IPS DF 6.9 (cell line): ENCODE results near the gene ADI1.

Experiments
- DNase-seq: peaks from one replicate; pipeline ENCODE4 v3.0.0-alpha.2; 2013; ENCODE audit warnings: low read depth, low spot score
- H3K27ac ChIP-seq: one replicate; pipeline ENCODE4 v1.5.1; 2013; ENCODE audit warnings: low read length, control low read depth
- H3K27me3 ChIP-seq: 2 replicates; pipeline ENCODE4 v1.6.1; 2013; ENCODE audit warnings: mild to moderate bottlenecking, low read length; ENCODE audit not compliant: control insufficient read depth, insufficient read depth
- H3K36me3 ChIP-seq: 2 replicates; pipeline ENCODE4 v1.6.1; 2013; ENCODE audit warnings: low read length; ENCODE audit not compliant: control insufficient read depth, insufficient read depth
- H3K4me1 ChIP-seq: 2 replicates; pipeline ENCODE4 v1.6.1; 2013; ENCODE audit warnings: low read length; ENCODE audit not compliant: control insufficient read depth, insufficient read depth
- H3K4me3 ChIP-seq: 2 replicates; pipeline ENCODE4 v1.5.1; 2013; ENCODE audit warnings: mild to moderate bottlenecking, low read length
- H3K9me3 ChIP-seq: 2 replicates; pipeline ENCODE4 v1.6.1; 2013; ENCODE audit warnings: low read length, inconsistent platforms; ENCODE audit not compliant: control insufficient read depth, insufficient read depth
- WGBS: extraction: QIAGEN DNeasy Blood & Tissue Kit; methylation state at CpG from one replicate; pipeline ENCODE4 v1.1.7; 2013; ENCODE audit warnings: mixed read lengths, missing lambda C conversion rate; ENCODE audit not compliant: insufficient read length, insufficient coverage; 5-methylcytosine and 5-hydroxymethylcytosine counted together

Gene ADI1

DNA sequence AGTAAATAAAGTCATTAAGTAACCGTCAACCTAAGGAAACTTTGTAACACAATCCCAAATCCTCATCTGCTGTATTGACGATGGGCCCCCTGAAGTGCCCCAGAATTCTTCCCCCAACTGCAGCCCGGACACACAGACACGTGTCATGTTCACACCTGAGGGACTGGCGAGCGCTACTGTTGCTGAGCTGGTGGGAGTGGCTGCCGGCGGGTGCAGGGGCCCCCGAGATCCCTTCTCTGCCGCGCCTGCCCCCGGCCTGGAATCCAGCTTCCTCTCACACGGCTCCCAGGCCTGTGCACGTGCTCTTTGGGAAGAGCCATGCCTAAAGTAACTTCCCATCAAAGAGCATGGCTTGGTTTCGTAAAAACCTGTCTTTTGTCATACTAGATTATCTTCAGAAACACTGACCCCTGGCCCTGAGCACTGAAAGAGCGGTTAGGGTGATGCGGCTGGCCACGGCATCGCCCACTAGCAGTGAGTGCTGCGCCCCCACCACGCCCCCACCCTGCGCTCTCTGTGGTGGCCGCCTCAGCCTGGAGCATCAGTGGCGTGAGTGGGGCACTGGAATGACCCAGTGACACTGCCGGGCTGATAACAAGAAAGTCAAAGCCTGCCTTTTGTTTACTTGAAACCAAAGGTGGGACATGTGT, 56.0 kb downstream of the ADI1 start:
- no CpG with 5 or more reads among the region's 25 CpGs for WGBS
- DNase-seq = no peak
- H3K4me3 ChIP-seq = no peak overlapping the region

DNA sequence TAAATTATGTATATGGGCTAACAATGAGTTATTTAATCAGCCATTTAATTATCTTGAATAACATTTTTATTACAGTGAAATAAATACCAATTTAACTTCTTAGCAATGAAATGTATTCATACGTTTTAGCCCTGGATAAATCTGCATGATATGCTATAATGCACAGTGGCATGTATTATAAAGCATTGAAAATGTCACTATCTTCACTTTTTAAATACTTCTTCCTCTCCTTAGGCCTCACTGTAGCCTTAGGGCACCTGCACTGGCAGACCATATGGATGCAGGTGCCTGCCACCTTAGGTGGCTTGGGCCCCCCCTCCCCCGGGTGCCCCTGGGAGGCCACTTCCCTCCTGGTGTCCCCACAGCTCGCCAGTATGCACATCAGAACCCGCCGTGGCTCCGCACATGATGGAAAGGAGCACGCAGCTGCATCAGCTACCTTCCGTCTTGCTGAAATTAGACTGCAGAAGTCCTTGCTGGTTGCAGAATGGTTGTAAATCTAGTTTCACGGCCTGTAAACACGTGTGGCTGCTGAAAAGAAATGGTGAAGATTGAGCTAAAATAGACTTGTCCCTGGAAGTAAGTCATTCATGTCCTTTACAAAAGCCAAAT, 56.7 kb downstream of the ADI1 start:
- Histone ChIP-seq H3K36me3 (peaks cover 4% of the 10 kb centered on the region), H3K27ac (no peak overlapping the region)

More for the DNA sequence above, 56.0 kb downstream of the ADI1 start:
- Histone ChIP-seq H3K27me3 (no peaks in the 10 kb centered on the region), H3K4me1 (peaks cover 2% of the 10 kb centered on the region; the same call in 1 of the 2 replicates), H3K9me3 (no peaks in the 10 kb centered on the region), H3K27ac (no peak overlapping the region), H3K36me3 (peaks cover 2% of the 10 kb centered on the region; the same call in 1 of the 2 replicates)

DNA sequence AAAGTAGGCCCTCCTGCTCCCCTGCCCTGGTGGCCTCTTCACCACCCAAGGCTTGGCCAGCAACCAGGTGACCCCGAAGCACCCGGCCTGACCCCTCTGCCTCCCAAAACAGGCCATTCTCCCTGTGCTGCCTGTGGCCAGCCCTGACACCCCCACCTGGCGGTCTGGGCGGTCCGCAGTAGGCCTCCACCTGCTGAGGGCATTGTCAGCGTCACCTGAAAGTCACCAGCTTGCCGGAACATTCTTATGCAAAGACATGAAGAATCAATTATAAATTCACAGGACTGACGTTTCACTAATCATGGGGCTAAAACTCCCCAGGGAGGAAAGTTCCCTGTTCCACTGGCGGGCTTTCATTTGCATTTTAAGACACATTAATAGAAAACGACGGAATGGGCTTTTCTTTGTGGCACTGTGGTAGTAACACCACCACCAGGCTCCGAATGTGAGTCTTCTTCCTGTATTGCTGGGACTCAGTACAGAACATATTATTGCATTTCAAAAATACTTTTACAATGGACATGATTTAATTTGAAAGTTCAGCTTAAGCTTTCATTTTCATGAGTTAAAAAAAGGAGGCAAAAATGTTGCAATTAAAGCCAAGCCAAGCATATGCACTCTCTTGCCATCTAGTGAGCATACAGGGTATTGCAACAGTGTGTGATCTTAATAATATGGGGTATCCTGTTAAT, 57.4 kb downstream of the ADI1 start:
- WGBS = no CpG with 5 or more reads among the region's 12 CpGs
- H3K4me3 ChIP-seq = no peak overlapping the region
- no peaks in the 10 kb centered on the region for H3K27me3 ChIP-seq
- H3K4me1 ChIP-seq = peaks cover 2% of the 10 kb centered on the region; the same call in 1 of the 2 replicates
- H3K36me3 ChIP-seq = peaks cover 6% of the 10 kb centered on the region
- H3K27ac ChIP-seq = no peak overlapping the region
- no peak for DNase-seq
- no peaks in the 10 kb centered on the region for H3K9me3 ChIP-seq

More for the DNA sequence above, 56.7 kb downstream of the ADI1 start:
- Histone ChIP-seq H3K4me1 (peaks cover 2% of the 10 kb centered on the region; the same call in 1 of the 2 replicates), H3K4me3 (no peak overlapping the region), H3K27me3 (no peaks in the 10 kb centered on the region), H3K9me3 (no peaks in the 10 kb centered on the region)
- no CpG with 5 or more reads among the region's 10 CpGs for WGBS
- no peak for DNase-seq

DNA sequence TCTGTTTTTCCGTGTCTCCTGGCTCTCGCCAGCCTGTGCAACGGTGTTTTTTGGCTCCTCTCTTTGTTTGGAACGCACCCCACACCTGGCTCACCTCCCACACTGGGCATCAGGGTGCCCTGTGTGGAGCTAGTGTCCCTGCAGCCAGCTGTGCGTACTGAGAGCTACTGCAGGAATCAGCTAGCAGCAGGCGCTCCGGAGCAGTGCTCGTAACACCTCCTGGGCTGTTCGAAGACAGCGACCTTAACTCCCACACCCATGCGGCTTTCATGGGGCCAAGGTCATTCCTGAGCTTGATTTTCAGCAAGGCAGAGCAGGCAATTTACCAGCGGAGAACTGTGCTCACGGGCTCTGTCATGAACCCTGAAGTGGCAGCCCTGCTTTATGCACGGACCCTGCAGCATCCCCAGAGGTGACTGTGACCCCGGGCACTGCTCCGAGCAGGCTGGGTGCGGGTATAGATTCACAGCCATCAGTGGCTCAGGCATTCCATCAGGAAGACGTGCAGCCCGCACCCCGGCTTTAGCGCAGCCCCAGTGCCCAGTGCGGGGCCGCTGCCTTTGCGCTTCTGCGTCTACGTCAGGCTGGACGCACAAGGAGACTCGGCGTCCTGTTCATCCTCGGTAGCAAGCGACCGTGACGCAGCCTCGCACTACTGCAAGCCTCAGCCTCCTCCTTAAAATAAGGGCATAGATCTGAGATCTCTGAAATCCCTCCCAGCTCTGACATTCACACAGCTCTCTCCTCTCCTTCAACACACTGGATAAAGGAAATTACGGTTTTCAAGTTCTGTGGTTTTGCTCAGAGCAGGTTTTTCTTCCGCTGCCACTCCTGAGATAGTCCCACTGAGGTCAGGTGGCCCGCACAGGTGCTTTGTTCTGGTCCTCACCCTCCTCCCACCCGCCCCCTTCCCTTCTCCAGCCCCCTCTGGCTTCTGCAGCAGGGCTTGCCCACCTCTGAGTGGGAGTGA, 58.2 kb downstream of the ADI1 start:
- Histone ChIP-seq H3K4me1 (peaks cover 2% of the 10 kb centered on the region; the same call in 1 of the 2 replicates), H3K9me3 (no peaks in the 10 kb centered on the region), H3K36me3 (peaks cover 6% of the 10 kb centered on the region), H3K27me3 (no peaks in the 10 kb centered on the region), H3K27ac (no peak overlapping the region), H3K4me3 (no peak overlapping the region)
- WGBS = no CpG with 5 or more reads among the region's 38 CpGs
- DNase-seq = no peak

DNA sequence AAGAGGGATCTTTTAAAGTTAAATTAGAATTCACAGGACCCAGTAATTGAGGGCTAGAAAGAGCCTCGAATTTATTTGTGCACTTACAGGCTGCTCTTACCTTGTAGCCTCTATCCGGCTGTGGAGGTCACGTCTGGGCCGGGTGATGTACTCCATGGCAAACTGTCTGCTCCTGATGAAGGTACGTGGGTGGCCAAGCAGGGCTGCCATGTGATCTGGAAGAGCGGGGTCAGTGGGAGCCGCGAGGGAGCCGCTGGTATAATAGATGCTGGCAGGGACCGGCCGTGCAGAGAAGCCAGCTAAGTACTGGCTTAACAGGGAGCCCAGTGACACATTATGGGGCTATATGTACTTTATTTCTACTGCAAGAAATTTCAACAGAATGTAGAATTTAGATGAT, 59.2 kb downstream of the ADI1 start:
- WGBS = no CpG with 5 or more reads among the region's 11 CpGs
- no peak for DNase-seq
- no peaks in the 10 kb centered on the region for H3K27me3 ChIP-seq
- H3K9me3 ChIP-seq = no peaks in the 10 kb centered on the region
- H3K36me3 ChIP-seq = peaks cover 6% of the 10 kb centered on the region
- H3K4me3 ChIP-seq = no peak overlapping the region
- no peak overlapping the region for H3K27ac ChIP-seq
- peaks cover 2% of the 10 kb centered on the region; the same call in 1 of the 2 replicates for H3K4me1 ChIP-seq

DNA sequence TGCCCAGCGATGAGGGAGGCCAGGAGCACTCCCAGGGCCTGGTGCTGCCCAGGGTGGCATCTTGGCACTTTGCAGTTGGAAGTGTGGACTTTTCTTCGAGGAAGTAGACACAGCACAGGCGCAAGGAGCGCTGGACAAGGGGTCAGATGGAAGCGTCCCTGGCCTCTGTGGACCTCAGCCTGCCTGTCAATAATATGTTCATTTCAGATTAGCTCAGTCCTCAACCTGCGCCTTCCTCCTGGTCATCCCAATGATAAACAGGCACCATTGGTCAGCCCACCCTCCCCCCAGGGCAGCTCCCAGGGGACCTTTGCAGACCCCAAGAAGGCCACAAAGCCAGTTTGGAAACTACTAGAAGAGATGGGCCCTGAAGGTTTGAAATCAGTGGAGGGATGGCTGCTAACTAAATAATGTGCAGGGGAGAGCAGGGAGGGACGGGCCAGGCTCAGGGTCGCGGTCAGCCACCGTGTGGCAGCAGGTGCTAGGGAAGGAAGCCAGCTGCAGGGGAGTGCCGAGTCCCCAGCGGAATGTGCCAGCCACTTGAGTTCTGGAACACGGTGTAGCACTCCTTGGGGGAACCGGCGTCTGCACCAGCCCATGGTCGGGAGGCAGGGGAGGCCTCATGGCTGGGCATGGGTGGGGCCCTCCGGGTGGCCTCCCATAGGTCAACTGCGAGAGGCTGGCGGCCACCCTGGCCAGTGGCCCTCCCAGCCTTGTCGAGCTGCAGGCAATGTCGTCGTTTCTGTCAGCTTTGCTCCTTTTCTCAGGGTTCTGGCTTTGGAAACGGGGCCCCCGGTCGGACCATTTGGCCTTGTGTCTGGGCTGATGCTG, 59.9 kb downstream of the ADI1 start:
- Histone ChIP-seq H3K4me3 (no peak overlapping the region), H3K36me3 (peaks cover 6% of the 10 kb centered on the region; the same call in 1 of the 2 replicates), H3K27me3 (no peaks in the 10 kb centered on the region), H3K27ac (no peak overlapping the region), H3K9me3 (no peaks in the 10 kb centered on the region), H3K4me1 (peaks cover 2% of the 10 kb centered on the region; the same call in 1 of the 2 replicates)
- no CpG with 5 or more reads among the region's 25 CpGs for WGBS
- no peak for DNase-seq

DNA sequence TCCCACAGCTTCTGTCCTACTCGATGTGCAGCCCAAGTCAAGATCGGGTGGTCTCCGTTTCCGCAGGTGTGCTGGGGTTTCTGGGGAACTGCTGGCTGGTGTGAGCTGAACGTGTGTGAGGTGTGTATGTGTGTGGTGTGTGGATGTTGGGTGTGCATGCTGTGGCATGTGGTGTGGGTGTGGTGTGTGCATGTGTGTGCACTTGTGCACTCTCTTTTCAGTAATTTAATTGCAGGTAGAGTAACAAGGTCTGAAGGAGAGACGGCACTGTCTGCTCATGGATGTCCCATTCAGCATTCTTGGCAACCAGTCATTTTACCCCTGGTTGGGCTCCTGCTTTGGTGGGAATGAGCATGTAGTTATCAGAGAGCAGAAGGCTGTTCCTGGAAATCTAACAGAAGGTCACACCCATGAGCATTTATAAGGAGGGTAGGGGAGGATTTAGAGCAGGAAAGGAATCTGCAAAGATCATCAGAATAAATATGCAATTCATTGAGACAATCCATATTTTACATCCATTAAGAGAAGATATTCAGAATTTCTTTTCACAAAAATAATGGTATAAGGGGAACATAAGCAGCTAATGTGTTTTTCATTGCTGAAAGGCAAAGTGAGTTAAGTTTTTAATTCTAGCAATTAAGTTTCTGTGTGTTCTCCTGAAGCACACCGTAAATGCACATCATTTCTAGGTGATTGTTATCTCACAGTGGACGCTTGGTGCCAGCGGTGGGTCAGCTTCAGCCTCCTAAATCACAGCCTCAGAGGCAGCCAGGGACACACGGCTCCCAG, 60.7 kb downstream of the ADI1 start:
- no peak for DNase-seq
- peaks cover 2% of the 10 kb centered on the region; the same call in 1 of the 2 replicates for H3K4me1 ChIP-seq
- no peaks in the 10 kb centered on the region for H3K27me3 ChIP-seq
- peaks cover 6% of the 10 kb centered on the region; the same call in 1 of the 2 replicates for H3K36me3 ChIP-seq
- no peak overlapping the region for H3K27ac ChIP-seq
- no peak overlapping the region for H3K4me3 ChIP-seq
- WGBS = no CpG with 5 or more reads among the region's 10 CpGs
- no peaks in the 10 kb centered on the region for H3K9me3 ChIP-seq

DNA sequence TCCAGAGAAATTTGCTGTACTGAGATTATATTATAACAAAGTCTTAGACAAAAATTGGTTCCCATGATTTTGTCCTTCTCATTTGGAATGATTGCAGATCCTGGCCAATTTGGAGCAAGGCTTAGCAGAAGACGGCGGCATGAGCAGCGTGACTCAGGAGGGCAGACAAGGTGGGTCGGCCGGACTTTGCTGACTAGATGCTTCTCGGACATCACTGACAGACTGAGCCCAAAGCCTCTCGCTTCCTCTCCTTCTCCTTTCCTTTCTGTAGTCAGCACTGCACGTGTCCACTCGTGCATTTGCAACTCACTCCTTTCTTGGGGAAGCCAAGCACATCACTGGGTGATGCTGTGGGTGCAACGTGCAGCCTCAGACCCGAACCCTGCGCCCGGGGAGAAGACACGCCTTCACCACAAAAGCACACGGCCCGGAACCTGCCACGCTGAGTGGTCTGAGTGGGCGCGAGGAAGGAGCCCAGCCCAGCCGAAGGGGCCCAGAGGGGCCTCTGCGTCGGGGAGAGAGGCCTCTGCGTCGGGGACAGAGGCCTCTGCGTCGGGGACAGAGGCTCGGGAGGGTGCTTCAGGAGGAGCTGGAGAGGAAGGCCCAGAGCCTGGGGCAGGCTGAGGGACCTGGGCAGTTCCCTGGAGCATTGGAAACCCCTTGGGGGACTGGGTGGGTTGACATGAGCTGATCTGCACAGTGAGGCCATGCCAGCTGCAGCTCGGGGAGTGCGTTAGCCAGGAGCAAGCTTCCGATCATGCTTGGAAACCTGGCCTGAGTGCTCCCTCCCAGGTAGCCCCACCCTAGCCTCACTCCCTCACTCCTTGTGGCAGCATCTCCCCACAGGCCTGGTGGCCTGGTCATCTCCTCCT, 61.6 kb downstream of the ADI1 start:
- Histone ChIP-seq H3K9me3 (no peaks in the 10 kb centered on the region), H3K4me3 (no peak overlapping the region), H3K36me3 (peaks cover 6% of the 10 kb centered on the region; the same call in 1 of the 2 replicates), H3K27me3 (no peaks in the 10 kb centered on the region), H3K4me1 (peaks cover 2% of the 10 kb centered on the region; the same call in 1 of the 2 replicates), H3K27ac (no peak overlapping the region)
- no peak for DNase-seq
- WGBS = no CpG with 5 or more reads among the region's 30 CpGs
